Nephron (organoid): ENCODE results near the gene KCTD5.

Source experiments
- H3K27ac Mint-ChIP-seq, 3 experiments: 2 replicates each; pipeline ENCODE4 v1.8.0; 2020; ENCODE audit warnings: mixed read lengths in 3 of 3, mild to moderate bottlenecking in 2 of 3, moderate library complexity in 1 of 3
- H3K27me3 Mint-ChIP-seq: 2 replicates; pipeline ENCODE4 v1.8.0; 2021; ENCODE audit warnings: low read depth, mild to moderate bottlenecking, moderate library complexity, mixed read lengths
- H3K36me3 Mint-ChIP-seq: 2 replicates; pipeline ENCODE4 v1.8.0; 2020; ENCODE audit warnings: low read depth, mixed read lengths
- H3K4me1 Mint-ChIP-seq: 2 replicates; pipeline ENCODE4 v1.8.0; 2020; ENCODE audit warnings: mixed read lengths
- H3K4me3 Mint-ChIP-seq, 3 experiments: 2 replicates each; pipeline ENCODE4 v1.8.0; 2020; ENCODE audit warnings: mild to moderate bottlenecking in 3 of 3, mixed read lengths in 3 of 3, moderate library complexity in 2 of 3
- H3K9me3 Mint-ChIP-seq: 2 replicates; pipeline ENCODE4 v1.8.0; 2020; ENCODE audit warnings: mixed read lengths
- CTCF ChIP-seq, 3 experiments: fragments of 200-600 bp; sonication (generic); IDR thresholded peaks; one replicate each; pipeline ENCODE4 v1.5.0; 2021; ENCODE audit warnings: antibody characterized with exemption in 3 of 3; ENCODE audit not compliant: unreplicated experiment in 3 of 3

Gene KCTD5

GRCh38 chr16:2712063-2712441, 29.7 kb downstream of the KCTD5 start:
- Mint-ChIP-seq H3K27me3 (peaks cover 5% of the 10 kb centered on the region), H3K36me3 (peaks cover 3% of the 10 kb centered on the region), H3K4me3 (no peak overlapping the region), H3K4me1 (no peaks in the 10 kb centered on the region), H3K27ac (no peak overlapping the region), H3K9me3 (no peaks in the 10 kb centered on the region)
- no peak for TF ChIP-seq CTCF (IDR thresholded peaks at IDR 0.05; ENCODE audit: unreplicated experiment in 3 of 3)

GRCh38 chr16:2712546-2712945, 30.2 kb downstream of the KCTD5 start:
- Mint-ChIP-seq H3K9me3 (no peaks in the 10 kb centered on the region), H3K4me3 (no peak overlapping the region), H3K36me3 (peaks cover 3% of the 10 kb centered on the region), H3K4me1 (no peaks in the 10 kb centered on the region), H3K27ac (no peak overlapping the region), H3K27me3 (peaks cover 5% of the 10 kb centered on the region)
- no peak for TF ChIP-seq CTCF (IDR thresholded peaks at IDR 0.05; ENCODE audit: unreplicated experiment in 3 of 3)

GRCh38 chr16:2713523-2713922, 31.2 kb downstream of the KCTD5 start:
- no peak overlapping the region for H3K27ac Mint-ChIP-seq
- no peaks in the 10 kb centered on the region for H3K4me1 Mint-ChIP-seq
- H3K27me3 Mint-ChIP-seq, result peaks cover 5% of the 10 kb centered on the region
- no peaks in the 10 kb centered on the region for H3K36me3 Mint-ChIP-seq
- no peaks in the 10 kb centered on the region for H3K9me3 Mint-ChIP-seq
- no peak overlapping the region for H3K4me3 Mint-ChIP-seq
- TF ChIP-seq CTCF (IDR thresholded peaks at IDR 0.05; ENCODE audit: unreplicated experiment in 3 of 3), result no peak

GRCh38 chr16:2713985-2714774, 31.9 kb downstream of the KCTD5 start:
- Mint-ChIP-seq H3K27me3 (peaks cover 5% of the 10 kb centered on the region), H3K27ac (no peak overlapping the region), H3K4me3 (no peak overlapping the region), H3K36me3 (no peaks in the 10 kb centered on the region), H3K4me1 (no peaks in the 10 kb centered on the region), H3K9me3 (no peaks in the 10 kb centered on the region)
- TF ChIP-seq CTCF (IDR thresholded peaks at IDR 0.05; ENCODE audit: unreplicated experiment in 3 of 3), result no peak

- Mint-ChIP-seq H3K27me3 (peaks cover 5% of the 10 kb centered on the region), H3K27ac (no peak overlapping the region), H3K4me1 (no peaks in the 10 kb centered on the region), H3K4me3 (peak overlapping the region in 2 of 3 experiments; percentile 5 to 28), H3K36me3 (no peaks in the 10 kb centered on the region), H3K9me3 (no peaks in the 10 kb centered on the region)
- no peak for TF ChIP-seq CTCF (IDR thresholded peaks at IDR 0.05; ENCODE audit: unreplicated experiment in 3 of 3)
Measured at GRCh38 chr16:2715064-2715463, 32.7 kb downstream of the KCTD5 start.

- Mint-ChIP-seq H3K36me3 (no peaks in the 10 kb centered on the region), H3K4me1 (no peaks in the 10 kb centered on the region), H3K9me3 (no peaks in the 10 kb centered on the region), H3K4me3 (no peak overlapping the region), H3K27me3 (peaks cover 5% of the 10 kb centered on the region), H3K27ac (no peak overlapping the region)
- no peak for TF ChIP-seq CTCF (IDR thresholded peaks at IDR 0.05; ENCODE audit: unreplicated experiment in 3 of 3)
Measured at GRCh38 chr16:2715519-2715918, 33.2 kb downstream of the KCTD5 start.
